Keratinocyte (primary cell): ENCODE data around the gene FHIT. TPM values are rescaled to one million over a fixed set of nuclear protein-coding genes. Genes with fewer than 3 reads are reported as not detected.

Source experiments
- DNase-seq: peaks from one replicate; pipeline ENCODE4 v3.0.0-alpha.2; 2011; ENCODE audit warnings: low read depth, missing footprints, low spot score
- FAIRE-seq: peaks from 2 replicates; lab custom pipeline; 2011; peaks lifted over from hg19 to GRCh38; lab: Jason Lieb, UNC
- H2AFZ ChIP-seq: 2 replicates; pipeline ENCODE4 v1.6.0; 2012; ENCODE audit warnings: low read length, control low read depth, inconsistent platforms; ENCODE audit not compliant: control insufficient read depth
- H3K27ac ChIP-seq: 2 replicates; pipeline ENCODE4 v1.5.1; 2011; ENCODE audit warnings: low read length; ENCODE audit not compliant: control insufficient read depth, insufficient read depth
- H3K27me3 ChIP-seq: 3 replicates; pipeline ENCODE4 v1.6.0; 2011; ENCODE audit warnings: low read length; ENCODE audit not compliant: control insufficient read depth, insufficient read depth; ENCODE audit errors: extremely low read depth
- H3K36me3 ChIP-seq, 2 experiments: 2 replicates in 1 of 2; 3 replicates in 1 of 2; pipeline ENCODE4 v1.5.1; 2011; ENCODE audit warnings: low read length in 2 of 2, mild to moderate bottlenecking in 1 of 2; ENCODE audit not compliant: control insufficient read depth in 2 of 2, insufficient read depth in 2 of 2; ENCODE audit errors: extremely low read depth in 1 of 2
- H3K4me1 ChIP-seq: 3 replicates; pipeline ENCODE4 v1.5.1; 2011; ENCODE audit warnings: low read length; ENCODE audit not compliant: control insufficient read depth, insufficient read depth; ENCODE audit errors: extremely low read depth
- H3K4me2 ChIP-seq: 3 replicates; pipeline ENCODE4 v1.6.0; 2011; ENCODE audit warnings: low read depth, low read length; ENCODE audit not compliant: control insufficient read depth, insufficient read depth; ENCODE audit errors: extremely low read depth
- H3K4me3 ChIP-seq, 3 experiments: fragments of 200-600 bp in 1 of 3; sonication (generic) in 1 of 3; 2 replicates in 2 of 3; 3 replicates in 1 of 3; pipeline ENCODE4 v1.5.1; 2011 to 2016; ENCODE audit warnings: low read length in 3 of 3, mild to moderate bottlenecking in 3 of 3, control low read depth in 2 of 3, inconsistent platforms in 1 of 3, low read depth in 1 of 3, mixed read lengths in 1 of 3, mixed run types in 1 of 3, moderate library complexity in 1 of 3; ENCODE audit not compliant: control insufficient read depth in 2 of 3, insufficient read depth in 2 of 3; ENCODE audit errors: extremely low read depth in 1 of 3
- H3K79me2 ChIP-seq: 2 replicates; pipeline ENCODE4 v1.6.0; 2012; ENCODE audit warnings: low read length; ENCODE audit not compliant: control insufficient read depth, insufficient read depth
- H3K9ac ChIP-seq: 3 replicates; pipeline ENCODE4 v1.6.0; 2011; ENCODE audit warnings: low read length; ENCODE audit not compliant: control insufficient read depth, insufficient read depth; ENCODE audit errors: extremely low read depth
- H3K9me1 ChIP-seq: 3 replicates; pipeline ENCODE4 v1.6.0; 2011; ENCODE audit warnings: low read length; ENCODE audit not compliant: control insufficient read depth, insufficient read depth; ENCODE audit errors: extremely low read depth
- H3K9me3 ChIP-seq: 2 replicates; pipeline ENCODE4 v1.5.1; 2012; ENCODE audit warnings: low read depth, low read length; ENCODE audit not compliant: control insufficient read depth
- H4K20me1 ChIP-seq: 3 replicates; pipeline ENCODE4 v1.6.0; 2011; ENCODE audit warnings: low read length; ENCODE audit not compliant: control insufficient read depth, insufficient read depth; ENCODE audit errors: extremely low read depth
- EZH2 ChIP-seq: IDR thresholded peaks from one replicate; pipeline ENCODE4 v1.6.1; 2012; ENCODE audit warnings: inconsistent platforms, mild to moderate bottlenecking, low read length, moderate library complexity
- dilution Hi-C: fragments of 300-500 bp; cut with MboI; formaldehyde crosslinking; loops from one replicate; pipeline ENCODE4 v1.7.0; 2020; ENCODE audit warnings: low sequenced_read_pairs; ENCODE audit not compliant: extremely low pct_ligation_motif_present
- polyA plus RNA-seq, 5 experiments: library from polyadenylated mRNA; depleted of rRNA in 3 of 5; stranded (reverse) in 3 of 5; stranded (forward) in 1 of 5; unstranded in 1 of 5; fragments of >200 nt; gene quantifications; 1 replicate in 1 of 5; 2 replicates in 3 of 5; 3 replicates in 1 of 5; pipeline versions ENCODE4 v1.2.1 to v1.2.3, GENCODE V29; 2011 to 2012; ENCODE audit warnings: missing spikeins in 2 of 5, low read depth in 1 of 5, low replicate concordance in 1 of 5
- TF ChIP-seq, protein P1 (sequence below), 3 experiments: IDR thresholded peaks in 1 of 3; conservative IDR thresholded peaks in 1 of 3; optimal IDR thresholded peaks in 1 of 3; 2 replicates in 2 of 3; 3 replicates in 1 of 3; pipeline versions ENCODE3 to v1.5.1; 2011; ENCODE audit warnings: low read length in 3 of 3, mild to moderate bottlenecking in 3 of 3, moderate library complexity in 2 of 3, control low read depth in 1 of 3, inconsistent platforms in 1 of 3; ENCODE audit not compliant: insufficient read depth in 2 of 3; ENCODE audit errors: extremely low read depth in 1 of 3

Gene FHIT
- polyA plus RNA-seq, 1 donor (not counting 4 experiments of a cell fraction or from before 2014, with no cell fraction given) = 2.2 TPM

- dilution Hi-C loops = no loop called here
- Histone ChIP-seq H3K9me3 (no peaks in the 10 kb centered on the region), H3K9ac (no peak overlapping the region)
Measured at GRCh38 chr3:61283876-61284275, 32.6 kb upstream of the FHIT start.

DNA sequence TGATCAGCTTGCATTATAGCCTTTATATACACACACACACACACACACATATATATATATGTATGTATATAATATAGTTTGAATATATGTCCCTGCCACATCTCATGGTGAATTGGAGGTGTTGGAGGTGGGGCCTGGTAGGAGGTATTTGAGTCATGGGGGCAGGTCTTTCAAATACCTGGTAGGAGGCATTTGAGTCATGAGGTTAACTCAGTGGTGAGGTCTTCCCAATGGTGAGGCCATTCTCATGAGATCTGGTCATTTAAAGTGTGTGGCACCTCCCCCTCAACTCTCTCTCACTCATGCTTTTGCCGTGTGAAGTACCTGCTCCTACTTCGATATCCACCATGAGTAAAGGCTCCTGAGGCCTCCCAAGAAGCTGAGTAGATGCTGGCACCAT lies 27.5 kb upstream of the FHIT start:
- Histone ChIP-seq H3K36me3 (no peaks in the 10 kb centered on the region), H3K4me2 (no peak overlapping the region), H2AFZ (no peak overlapping the region), H4K20me1 (no peaks in the 10 kb centered on the region), H3K27me3 (no peaks in the 10 kb centered on the region), H3K9me3 (no peaks in the 10 kb centered on the region), H3K27ac (no peak overlapping the region), H3K79me2 (no peaks in the 10 kb centered on the region), H3K4me3 (no peak overlapping the region), H3K9me1 (no peaks in the 10 kb centered on the region), H3K4me1 (no peaks in the 10 kb centered on the region), H3K9ac (no peak overlapping the region)
- FAIRE-seq (no peak), DNase-seq (no peak)
- TF ChIP-seq, protein P1, sequence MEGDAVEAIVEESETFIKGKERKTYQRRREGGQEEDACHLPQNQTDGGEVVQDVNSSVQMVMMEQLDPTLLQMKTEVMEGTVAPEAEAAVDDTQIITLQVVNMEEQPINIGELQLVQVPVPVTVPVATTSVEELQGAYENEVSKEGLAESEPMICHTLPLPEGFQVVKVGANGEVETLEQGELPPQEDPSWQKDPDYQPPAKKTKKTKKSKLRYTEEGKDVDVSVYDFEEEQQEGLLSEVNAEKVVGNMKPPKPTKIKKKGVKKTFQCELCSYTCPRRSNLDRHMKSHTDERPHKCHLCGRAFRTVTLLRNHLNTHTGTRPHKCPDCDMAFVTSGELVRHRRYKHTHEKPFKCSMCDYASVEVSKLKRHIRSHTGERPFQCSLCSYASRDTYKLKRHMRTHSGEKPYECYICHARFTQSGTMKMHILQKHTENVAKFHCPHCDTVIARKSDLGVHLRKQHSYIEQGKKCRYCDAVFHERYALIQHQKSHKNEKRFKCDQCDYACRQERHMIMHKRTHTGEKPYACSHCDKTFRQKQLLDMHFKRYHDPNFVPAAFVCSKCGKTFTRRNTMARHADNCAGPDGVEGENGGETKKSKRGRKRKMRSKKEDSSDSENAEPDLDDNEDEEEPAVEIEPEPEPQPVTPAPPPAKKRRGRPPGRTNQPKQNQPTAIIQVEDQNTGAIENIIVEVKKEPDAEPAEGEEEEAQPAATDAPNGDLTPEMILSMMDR (optimal IDR thresholded peaks at IDR 0.05 in 1 of 3, IDR thresholded peaks at IDR 0.05 in 1 of 3, conservative IDR thresholded peaks at IDR 0.05 in 1 of 3; ENCODE audit: extremely low read depth in 1 of 3, insufficient read depth in 2 of 3, low read length in 3 of 3) = no peak
- dilution Hi-C loops = no loop called here

More at GRCh38 chr3:61283876-61284275, 32.6 kb upstream of the FHIT start:
- Histone ChIP-seq H3K27me3 (no peaks in the 10 kb centered on the region), H3K4me3 (no peak overlapping the region), H3K36me3 (no peaks in the 10 kb centered on the region), H2AFZ (no peak overlapping the region), H3K4me1 (no peaks in the 10 kb centered on the region), H3K9me1 (no peaks in the 10 kb centered on the region), H3K4me2 (no peak overlapping the region), H4K20me1 (no peaks in the 10 kb centered on the region), H3K79me2 (no peaks in the 10 kb centered on the region), H3K27ac (no peak overlapping the region)
- TF ChIP-seq, protein P1 (optimal IDR thresholded peaks at IDR 0.05 in 1 of 3, IDR thresholded peaks at IDR 0.05 in 1 of 3, conservative IDR thresholded peaks at IDR 0.05 in 1 of 3; ENCODE audit: extremely low read depth in 1 of 3, insufficient read depth in 2 of 3, low read length in 3 of 3) = no peak
- TF ChIP-seq EZH2 = no peak
- DNase-seq = no peak
- no peak for FAIRE-seq
